DOHH2 (cell line): ENCODE measurements around the gene UBFD1.
A peak's percentile ranks its signal among the peaks of the same experiment; 100 is the strongest.
"Not testable (repeated sequence)": the region's sequence is repeated elsewhere in the genome, so short reads cannot be mapped to it uniquely, and the experiment has no call there.

ENCODE experiments used
- H3F3A ChIP-seq: fragments of 200-600 bp; sonication (generic), shearing (Covaris generic); 2 replicates; pipeline ENCODE4 v1.6.0; 2016; ENCODE audit warnings: antibody characterized with exemption, mild to moderate bottlenecking; ENCODE audit not compliant: control insufficient read depth, insufficient read depth
- H3K27ac ChIP-seq: fragments of 200-600 bp; sonication (generic); 2 replicates; pipeline ENCODE4 v1.5.1; 2014; ENCODE audit warnings: low read depth, mild to moderate bottlenecking, low read length, moderate library complexity
- H3K27me3 ChIP-seq: fragments of 200-600 bp; sonication (generic); 2 replicates; pipeline ENCODE4 v1.6.1; 2014; ENCODE audit warnings: mild to moderate bottlenecking, low read length, mixed read lengths; ENCODE audit not compliant: control insufficient read depth
- H3K36me3 ChIP-seq: fragments of 200-600 bp; sonication (generic); 2 replicates; pipeline ENCODE4 v1.6.1; 2014; ENCODE audit warnings: mild to moderate bottlenecking, low read length, moderate library complexity, mixed read lengths; ENCODE audit not compliant: control insufficient read depth
- H3K4me1 ChIP-seq: fragments of 200-600 bp; sonication (generic); 2 replicates; pipeline ENCODE4 v1.6.1; 2014; ENCODE audit warnings: mild to moderate bottlenecking, low read length, mixed read lengths; ENCODE audit not compliant: control insufficient read depth
- H3K4me2 ChIP-seq: fragments of 200-600 bp; sonication (generic); 2 replicates; pipeline ENCODE4 v1.6.0; 2014; ENCODE audit warnings: mild to moderate bottlenecking, low read length, moderate library complexity
- H3K4me3 ChIP-seq: fragments of 200-600 bp; sonication (generic); 2 replicates; pipeline ENCODE4 v1.5.1; 2014; ENCODE audit warnings: mild to moderate bottlenecking, low read length, mixed read lengths
- H3K79me2 ChIP-seq: fragments of 200-600 bp; sonication (generic); 2 replicates; pipeline ENCODE4 v1.6.1; 2014; ENCODE audit warnings: mild to moderate bottlenecking, low read length, mixed read lengths; ENCODE audit not compliant: control insufficient read depth
- H3K9me2 ChIP-seq: fragments of 200-600 bp; sonication (generic); replicated peaks from 2 replicates; pipeline ENCODE4 v1.6.1; 2014; ENCODE audit warnings: mild to moderate bottlenecking, low read length, mixed read lengths; ENCODE audit not compliant: control insufficient read depth
- H3K9me3 ChIP-seq: fragments of 200-600 bp; sonication (generic); 2 replicates; pipeline ENCODE4 v1.6.1; 2014; ENCODE audit warnings: antibody characterized with exemption, low read length, mixed read lengths; ENCODE audit not compliant: control insufficient read depth, insufficient read depth
- H4K20me1 ChIP-seq: fragments of 200-600 bp; sonication (generic); 2 replicates; pipeline ENCODE4 v1.6.0; 2014; ENCODE audit warnings: low read depth, mild to moderate bottlenecking, antibody characterized with exemption, low read length, moderate library complexity; ENCODE audit not compliant: control insufficient read depth, insufficient read depth
- CTCF ChIP-seq: fragments of 200-600 bp; sonication (generic); IDR thresholded peaks from one replicate; pipeline ENCODE4 v1.5.1; 2014; ENCODE audit warnings: antibody characterized with exemption, mild to moderate bottlenecking, low read depth, low read length; ENCODE audit not compliant: poor library complexity, severe bottlenecking
- EZH2phosphoT487 ChIP-seq: fragments of 200-600 bp; sonication (generic); IDR thresholded peaks from 2 replicates; pipeline ENCODE4 v1.6.1; 2017; ENCODE audit warnings: borderline replicate concordance, mild to moderate bottlenecking, antibody characterized with exemption, low read length, moderate library complexity, mixed read lengths

The UBFD1 gene

GRCh38 chr16:23509782-23510163 is 47.8 kb upstream of the UBFD1 start:
- TF ChIP-seq EZH2phosphoT487: no peak
- no peak for TF ChIP-seq CTCF
- Histone ChIP-seq H3K79me2 (peaks cover 71% of the 10 kb centered on the region), H3K4me2 (peak overlapping the region; percentile 100), H3K4me1 (peaks cover 68% of the 10 kb centered on the region), H3F3A (peaks cover 52% of the 10 kb centered on the region), H3K9me3 (no peaks in the 10 kb centered on the region), H3K27ac (peak overlapping the region; percentile 100), H3K36me3 (peaks cover 60% of the 10 kb centered on the region), H3K4me3 (peak overlapping the region; percentile 88), H3K27me3 (no peaks in the 10 kb centered on the region; the same call in 1 of the 2 replicates), H4K20me1 (peaks cover 32% of the 10 kb centered on the region), H3K9me2 (no peaks in the 10 kb centered on the region)

GRCh38 chr16:23510164-23510914 is 47.2 kb upstream of the UBFD1 start, which contains the start of gene GGA2:
TSS of gene GGA2 (minus strand) at chr16:23510494. CDS start at chr16:23510411, 83 bp downstream.
- H3K9me2 ChIP-seq: no peaks in the 10 kb centered on the region
- H3K4me2 ChIP-seq: peak within 1 kb of the TSS; percentile 100
- peaks cover 66% of the 10 kb centered on the region for H3K79me2 ChIP-seq
- H3K4me3 ChIP-seq: peak within 1 kb of the TSS; percentile 88
- H4K20me1 ChIP-seq: peaks cover 27% of the 10 kb centered on the region
- no peaks in the 10 kb centered on the region; the same call in 1 of the 2 replicates for H3K27me3 ChIP-seq
- H3F3A ChIP-seq: peaks cover 54% of the 10 kb centered on the region
- H3K36me3 ChIP-seq: peaks cover 55% of the 10 kb centered on the region
- peak within 1 kb of the TSS; percentile 100 for H3K27ac ChIP-seq
- no peaks in the 10 kb centered on the region for H3K9me3 ChIP-seq
- TF ChIP-seq CTCF (no peak), EZH2phosphoT487 (no peak)
- H3K4me1 ChIP-seq: peaks cover 68% of the 10 kb centered on the region

- peaks cover 21% of the 10 kb centered on the region for H4K20me1 ChIP-seq
- peak overlapping the region; percentile 100 for H3K27ac ChIP-seq
- peaks cover 65% of the 10 kb centered on the region for H3K79me2 ChIP-seq
- H3K27me3 ChIP-seq, H3K9me2 ChIP-seq, H3K9me3 ChIP-seq: not testable (repeated sequence)
- H3K4me3 ChIP-seq: peak overlapping the region; percentile 88
- peaks cover 58% of the 10 kb centered on the region for H3F3A ChIP-seq
- peak overlapping the region; percentile 100 for H3K4me2 ChIP-seq
- peaks cover 68% of the 10 kb centered on the region for H3K4me1 ChIP-seq
- peaks cover 53% of the 10 kb centered on the region for H3K36me3 ChIP-seq
Measured at GRCh38 chr16:23510915-23511270, 46.6 kb upstream of the UBFD1 start.

GRCh38 chr16:23511731-23512130 is 45.8 kb upstream of the UBFD1 start:
- H3K27me3 ChIP-seq: no peaks in the 10 kb centered on the region
- H3F3A ChIP-seq: peaks cover 61% of the 10 kb centered on the region
- H3K9me2 ChIP-seq: no peaks in the 10 kb centered on the region
- H3K27ac ChIP-seq: peak overlapping the region; percentile 100
- peaks cover 63% of the 10 kb centered on the region for H3K79me2 ChIP-seq
- H3K36me3 ChIP-seq: peaks cover 44% of the 10 kb centered on the region
- H3K4me3 ChIP-seq: peak overlapping the region; percentile 88
- H3K4me1 ChIP-seq: peaks cover 68% of the 10 kb centered on the region
- TF ChIP-seq EZH2phosphoT487: no peak
- TF ChIP-seq CTCF: no peak
- H3K9me3 ChIP-seq: no peaks in the 10 kb centered on the region
- H4K20me1 ChIP-seq: peaks cover 15% of the 10 kb centered on the region
- peak overlapping the region; percentile 100 for H3K4me2 ChIP-seq
